Stimulated activated naive CD4-positive, alpha-beta T cell treated with Interleukin-2 at 50 U/mL for 16 hours (primary cell): ENCODE results near the gene GALNT17.
"Not testable (repeated sequence)": the region's sequence is repeated elsewhere in the genome, so short reads cannot be mapped to it uniquely, and the experiment has no call there.

ENCODE experiments used
- DNase-seq: peaks from one replicate; lab custom pipeline; 2025; lab: John Stamatoyannopoulos, UW

GALNT17 gene

DNA sequence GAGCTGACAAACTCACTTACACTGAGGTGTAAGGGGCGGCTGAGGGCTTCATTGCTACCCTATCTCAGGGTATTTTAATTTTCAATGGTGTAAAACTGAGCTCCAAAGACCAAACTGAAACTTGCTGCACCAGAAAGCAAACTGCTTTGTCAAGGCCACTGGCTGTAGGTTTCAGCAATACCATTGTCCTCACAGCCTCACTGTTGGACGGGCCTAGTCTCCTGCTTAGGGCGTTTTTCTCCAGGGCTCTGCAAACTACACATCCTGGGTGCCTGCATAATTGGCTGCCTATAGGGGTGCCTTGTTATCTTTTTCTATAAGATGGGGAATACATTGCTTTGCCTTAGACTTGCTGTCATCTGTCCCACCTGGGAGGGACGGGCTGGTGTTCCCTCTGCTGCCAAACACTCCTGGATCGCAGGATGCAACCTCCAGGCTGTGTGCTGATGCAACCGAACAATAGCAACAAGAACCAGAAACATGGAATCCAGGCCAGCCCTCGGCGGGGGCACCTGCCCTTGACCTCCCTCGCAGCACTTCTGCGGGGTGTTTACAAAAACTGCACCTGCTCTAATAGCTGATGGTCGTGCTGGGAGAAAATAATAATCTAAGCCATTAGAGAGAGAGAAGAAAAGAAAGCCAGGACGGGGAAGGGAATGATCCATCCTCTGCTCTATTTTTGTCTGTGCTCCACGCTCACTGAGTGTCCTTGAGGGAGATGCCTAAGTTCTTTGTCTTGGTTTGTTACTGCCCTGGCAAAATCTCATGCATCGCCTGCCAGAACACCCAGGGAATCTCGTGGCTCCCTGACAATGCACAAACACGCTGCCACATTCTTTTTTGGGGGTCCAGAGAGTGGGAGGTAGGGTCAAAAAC, 104.5 kb downstream of the GALNT17 start:
- no peak for DNase-seq

- DNase-seq = no peak
These were observed 106.0 kb downstream of the GALNT17 start for GRCh38 chr7:71237945-71238344.

DNA sequence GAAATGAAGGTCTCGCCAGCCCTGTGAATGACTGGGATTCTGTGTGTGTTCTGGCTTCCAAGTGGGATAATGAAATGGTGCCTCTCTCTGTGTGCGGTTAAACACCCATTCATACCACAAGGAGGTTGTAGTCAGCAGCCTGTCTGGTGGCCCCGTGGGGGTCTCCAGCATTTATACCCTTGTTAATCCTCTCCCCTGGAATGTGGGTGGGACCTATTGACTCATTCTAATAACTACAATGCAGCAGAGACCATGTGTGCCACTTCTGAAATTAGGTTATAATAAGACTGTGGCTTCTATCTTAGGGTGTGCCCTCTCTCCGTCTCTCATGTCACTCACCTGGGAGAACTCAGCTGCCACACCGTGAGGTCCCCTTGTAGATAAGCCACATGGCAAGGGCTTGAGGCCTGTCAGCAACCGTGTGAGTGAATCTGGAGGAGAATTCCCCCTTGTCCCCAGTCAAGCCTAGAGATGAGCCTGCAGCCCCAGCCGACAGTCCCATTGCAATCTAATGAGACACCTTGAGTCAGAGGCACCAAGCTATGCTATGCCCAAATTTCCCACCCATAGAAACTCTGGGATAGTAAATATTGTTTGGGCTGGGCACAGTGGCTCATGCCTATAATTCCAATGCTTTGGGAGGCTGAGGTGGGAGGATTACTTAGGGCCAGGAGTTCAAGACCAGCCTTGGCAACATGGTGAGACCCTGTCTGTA, 106.8 kb downstream of the GALNT17 start:
- no peak for DNase-seq

DNA sequence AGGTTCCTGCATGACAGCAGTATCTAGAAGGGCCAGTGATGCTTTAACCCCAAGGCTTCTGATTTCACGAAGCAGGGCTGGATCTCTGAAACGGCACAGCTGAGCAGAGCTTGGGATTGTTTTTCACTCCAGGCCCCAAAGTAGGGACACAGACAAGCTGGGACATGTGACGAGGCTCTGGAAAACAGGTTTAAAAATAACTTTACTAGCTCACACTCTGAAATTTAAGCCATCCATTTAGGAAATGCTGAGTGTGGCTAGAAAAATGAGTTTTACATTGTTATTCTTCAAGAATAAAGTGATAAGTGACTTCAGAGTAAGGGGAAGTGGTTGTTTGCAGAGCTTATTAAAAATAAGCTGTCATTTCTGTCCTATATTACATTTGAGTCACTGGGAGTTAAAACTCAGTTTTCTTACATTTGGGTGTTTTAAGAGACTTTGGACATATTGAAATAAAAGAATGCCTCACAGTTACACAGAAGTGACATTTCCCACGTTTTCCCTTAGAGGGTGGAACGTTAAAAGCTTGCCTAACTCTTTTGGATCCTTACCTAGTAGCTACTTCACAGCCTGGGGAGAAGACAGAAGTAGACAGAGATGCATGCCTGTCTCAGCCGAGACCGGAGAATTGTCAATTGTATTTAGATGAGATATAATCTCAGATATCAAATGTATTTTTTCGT, 107.8 kb downstream of the GALNT17 start:
- no peak for DNase-seq

- DNase-seq = no peak
These were observed 111.9 kb downstream of the GALNT17 start for GRCh38 chr7:71243736-71244410.

DNA sequence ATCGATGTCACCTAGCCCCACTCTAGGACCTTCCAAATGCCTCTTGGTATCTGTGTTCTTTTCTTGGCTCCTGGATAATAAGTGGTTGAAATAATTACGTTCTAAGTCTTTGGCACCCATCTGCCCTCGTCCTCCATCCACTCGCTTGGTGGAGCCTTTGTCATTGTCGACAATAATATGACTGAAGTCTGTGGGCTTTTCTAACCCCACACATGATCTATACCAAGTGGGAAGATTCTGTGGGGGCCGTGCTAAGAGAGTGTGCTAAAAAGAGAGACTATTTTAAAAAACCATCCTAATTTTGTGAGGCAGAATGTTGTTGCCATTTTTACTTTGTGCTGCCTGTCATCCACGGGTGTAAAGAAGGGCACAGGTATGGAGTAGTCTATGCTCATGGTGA, 113.1 kb downstream of the GALNT17 start:
- no peak for DNase-seq

DNA sequence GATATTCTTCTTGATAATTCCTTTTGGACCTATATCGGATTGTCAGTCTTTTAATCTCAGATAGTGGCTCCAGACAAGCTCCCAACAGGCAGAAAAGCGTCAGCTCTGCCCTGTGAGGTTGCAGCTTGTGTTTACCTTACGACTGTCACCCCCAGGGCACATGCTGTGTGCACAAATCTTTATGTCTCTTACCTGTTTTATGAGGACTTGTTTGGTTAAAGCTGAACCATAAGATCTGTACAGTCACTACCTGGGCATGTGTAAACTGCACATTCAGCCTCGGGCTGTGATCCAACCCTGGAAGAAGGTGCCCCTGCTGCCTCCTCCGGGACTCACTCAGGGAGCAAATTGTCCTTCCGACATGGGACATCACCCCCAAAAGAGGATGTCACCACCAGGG, 119.8 kb downstream of the GALNT17 start:
- DNase-seq = no peak

- no peak for DNase-seq
These were observed 122.8 kb downstream of the GALNT17 start for GRCh38 chr7:71254751-71255150.

DNA sequence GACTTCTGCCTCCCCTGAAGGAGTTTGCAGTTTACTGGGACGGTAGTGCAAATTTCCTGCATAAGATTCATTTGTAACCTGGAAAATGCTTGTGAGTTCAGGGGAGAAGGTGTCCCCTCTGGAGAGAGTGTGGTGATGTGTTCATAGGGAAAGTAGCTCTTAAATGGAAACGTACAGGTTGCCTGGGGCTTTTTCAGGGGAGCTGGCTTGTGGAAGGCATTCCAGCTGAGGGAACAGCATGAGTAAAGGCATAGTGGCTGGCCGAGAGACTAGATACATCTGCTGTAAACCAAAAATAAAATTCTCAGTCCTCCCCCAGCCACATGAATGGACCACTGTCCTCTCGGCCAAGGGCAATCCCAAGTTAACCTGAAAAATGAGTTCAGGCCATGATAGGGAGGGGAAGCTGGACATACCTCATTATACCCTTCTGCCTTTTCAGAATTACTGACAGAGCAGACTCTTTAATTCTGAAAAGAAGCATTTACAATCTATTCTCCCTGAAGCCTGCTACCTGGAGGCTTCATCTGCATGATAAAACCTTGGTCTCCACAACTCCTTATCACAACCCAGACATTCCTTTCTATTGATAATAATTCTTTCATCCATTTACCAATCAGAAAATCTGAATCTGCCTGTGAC, 123.7 kb downstream of the GALNT17 start:
- DNase-seq = no peak

GRCh38 chr7:71261066-71261465, 129.1 kb downstream of the GALNT17 start:
- DNase-seq = no peak

GRCh38 chr7:71262834-71263233, 130.9 kb downstream of the GALNT17 start:
- not testable (repeated sequence) for DNase-seq

- DNase-seq = no peak
These were observed 132.1 kb downstream of the GALNT17 start for GRCh38 chr7:71264005-71264404.

DNA sequence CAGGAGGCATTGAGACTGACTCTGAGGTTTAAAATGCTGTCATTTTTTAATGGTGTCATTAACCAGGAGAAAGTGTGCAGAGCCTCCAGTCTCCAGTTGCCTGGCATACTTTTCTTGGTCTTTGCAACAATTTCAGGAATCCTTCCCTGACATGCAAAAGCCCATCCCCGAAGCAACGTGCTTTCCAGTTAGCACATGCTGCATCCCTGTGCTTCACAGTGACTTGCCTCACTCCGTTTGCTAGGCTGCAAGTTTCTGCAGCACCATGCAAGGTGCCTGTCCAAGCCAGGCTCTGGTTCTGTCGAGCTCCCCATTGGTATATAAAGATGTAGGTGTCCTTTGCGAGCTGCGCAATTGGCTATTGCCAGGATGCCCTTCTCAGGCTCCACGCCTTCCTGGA, 135.0 kb downstream of the GALNT17 start:
- DNase-seq = no peak

DNA sequence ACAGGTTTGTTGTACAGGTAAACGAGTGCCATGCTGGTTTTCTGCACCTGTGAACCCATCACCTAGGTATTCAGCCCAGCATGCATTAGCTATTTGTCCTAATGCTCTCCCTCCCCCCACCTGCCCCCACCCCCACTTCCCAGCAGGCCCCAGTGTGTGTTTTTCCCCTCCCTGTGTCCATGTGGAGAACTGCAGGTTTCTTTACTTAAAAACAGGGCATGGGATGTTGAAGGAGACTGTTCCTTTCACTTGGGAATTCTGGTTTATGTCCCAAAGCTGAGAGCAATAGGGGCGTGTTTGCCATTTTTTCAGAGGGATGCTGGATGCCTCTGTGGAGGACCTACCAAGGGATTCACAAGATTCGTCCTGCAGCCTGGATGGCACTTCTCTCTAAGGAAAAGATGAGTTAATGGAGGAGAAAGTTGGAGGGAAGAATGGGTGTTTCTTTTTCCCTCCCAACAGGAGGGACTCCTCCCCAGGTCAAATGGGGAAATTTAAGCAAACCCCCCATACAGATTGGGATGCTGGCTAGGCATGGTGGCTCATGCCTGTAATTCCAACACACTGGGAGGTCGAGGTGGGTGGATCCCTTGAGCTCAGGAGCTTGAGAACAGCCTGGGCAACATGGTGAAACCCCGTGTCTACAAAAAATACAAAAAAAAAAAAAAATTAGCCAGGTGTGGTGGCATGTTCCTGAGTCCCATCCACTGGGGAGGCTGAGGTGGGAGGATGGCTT, 136.0 kb downstream of the GALNT17 start:
- no peak for DNase-seq

DNA sequence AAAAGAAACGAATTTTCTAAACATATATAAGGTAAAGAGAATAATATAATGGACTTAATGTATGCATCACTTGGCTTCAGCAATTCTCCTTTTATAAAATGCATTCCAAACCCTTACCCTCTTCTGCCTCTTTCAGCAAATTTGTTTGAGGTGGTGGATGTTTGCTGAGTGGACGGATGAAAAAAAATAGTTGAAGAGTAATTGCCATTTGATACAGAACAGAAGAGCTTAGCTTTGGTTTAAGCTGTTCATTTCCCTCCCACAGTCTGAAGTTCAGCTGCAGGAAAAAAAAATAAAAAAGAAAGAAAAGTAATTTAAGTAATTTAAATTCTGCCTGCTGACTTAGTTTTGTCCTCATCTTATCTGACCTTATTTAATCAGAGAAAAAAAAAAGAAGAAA, 138.6 kb downstream of the GALNT17 start:
- no peak for DNase-seq

DNA sequence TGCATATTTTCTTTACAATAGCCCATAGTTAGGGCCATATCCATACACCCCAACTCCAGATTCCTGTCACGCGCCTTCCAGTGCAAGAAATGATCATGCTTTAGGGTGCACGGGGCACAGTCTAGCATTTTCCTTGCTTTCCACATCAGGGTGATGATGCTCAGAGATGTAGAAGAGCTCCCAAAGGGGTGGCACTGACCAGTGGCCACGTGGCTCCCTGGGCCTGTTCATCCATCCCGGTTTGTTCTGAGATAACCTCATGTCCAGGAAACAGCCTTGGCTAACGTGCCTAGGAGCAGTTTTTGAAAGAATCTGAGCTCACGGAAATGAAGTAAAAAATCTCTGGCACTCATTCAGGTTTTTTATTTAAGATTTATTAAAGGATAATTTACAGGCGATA, 139.3 kb downstream of the GALNT17 start:
- no peak for DNase-seq

DNA sequence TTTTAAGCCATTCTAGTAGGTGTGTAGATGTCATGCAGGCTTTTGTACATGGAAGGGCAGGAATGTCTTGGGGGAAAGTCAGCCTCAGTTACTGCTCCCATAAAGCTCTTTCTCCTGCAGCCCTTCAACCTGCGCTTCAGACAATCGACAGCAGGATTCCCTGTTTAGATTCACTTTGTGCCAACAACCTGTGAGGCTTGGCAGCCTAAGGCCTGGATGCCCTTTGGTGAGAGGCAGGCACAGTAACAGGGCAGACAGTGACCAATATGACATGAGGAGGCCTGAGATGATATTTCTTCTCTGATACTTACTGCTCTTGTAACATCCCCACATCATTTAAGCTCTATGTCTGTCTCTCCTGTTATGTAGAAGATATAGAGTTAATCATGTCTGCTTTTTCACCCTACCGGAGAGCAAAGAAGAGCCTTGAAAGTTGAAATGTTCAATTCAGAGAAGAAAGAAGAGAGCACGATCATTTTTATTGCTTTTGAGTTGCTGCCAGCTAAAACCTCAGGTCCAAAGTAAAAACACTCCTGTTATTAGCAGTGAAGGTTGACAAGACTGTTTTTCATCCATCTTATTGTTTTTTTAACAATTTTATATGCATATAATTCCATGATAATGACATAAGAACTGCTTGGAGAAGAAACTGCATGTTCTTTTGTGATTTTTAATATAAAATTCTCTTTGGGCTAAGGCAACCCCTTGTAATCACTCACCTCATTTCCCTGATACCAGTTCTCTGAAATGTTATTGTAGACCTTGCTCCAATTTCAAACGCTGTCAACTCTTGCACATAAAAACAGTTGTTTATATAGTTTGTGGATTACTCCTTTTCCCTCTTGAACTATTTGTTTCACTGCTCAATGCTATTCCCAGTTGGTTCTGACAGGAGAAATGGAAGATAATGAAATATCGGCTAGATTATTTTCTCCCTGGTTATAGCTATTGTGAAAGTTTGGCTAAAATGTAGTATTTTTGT, 140.9 kb downstream of the GALNT17 start:
- DNase-seq = no peak

DNA sequence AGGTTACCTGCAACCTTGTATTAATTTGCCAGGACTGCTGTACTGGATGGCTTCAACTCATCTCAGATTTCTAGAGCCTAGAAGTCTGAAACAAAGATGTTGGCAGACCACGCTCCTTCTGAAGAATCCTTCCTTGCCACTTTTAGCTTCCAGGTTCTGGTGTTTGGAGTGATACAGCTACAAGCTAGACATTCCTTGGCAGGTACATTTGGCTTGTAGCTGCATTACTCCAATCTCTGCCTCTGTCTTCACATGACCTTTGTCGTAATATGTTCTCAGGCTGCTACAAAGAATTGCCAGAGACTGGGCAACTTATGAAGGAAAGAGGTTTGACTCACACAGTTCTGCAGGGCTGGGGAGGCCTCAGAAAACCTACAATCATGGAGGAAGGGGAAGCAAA, 146.3 kb downstream of the GALNT17 start:
- no peak for DNase-seq

GRCh38 chr7:71281261-71281660, 149.3 kb downstream of the GALNT17 start:
- no peak for DNase-seq

DNA sequence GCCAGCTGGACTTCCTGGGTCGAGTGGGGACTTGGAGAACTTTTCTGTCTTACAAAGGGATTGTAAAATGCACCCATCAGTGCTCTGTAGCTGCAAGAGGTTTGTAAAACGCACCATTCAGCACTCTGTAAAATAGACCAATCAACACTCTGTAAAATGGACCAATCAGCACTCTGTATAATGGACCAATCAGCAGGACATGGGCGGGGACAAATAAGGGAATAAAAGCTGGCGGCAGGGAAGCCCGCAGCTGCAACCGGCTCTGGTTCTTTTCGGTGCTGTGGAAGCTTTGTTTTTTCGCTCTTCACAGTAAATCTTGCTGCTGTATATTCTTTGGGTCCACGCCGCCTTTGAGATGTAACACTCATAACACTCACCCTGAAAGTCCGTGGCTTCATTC, 151.9 kb downstream of the GALNT17 start:
- no peak for DNase-seq
